ENCODE measurements around the gene VRK2. TPM values are rescaled to one million over a fixed set of nuclear protein-coding genes. Genes with fewer than 3 reads are reported as not detected.
A peak's percentile ranks its signal among the peaks of the same experiment; 100 is the strongest.

VRK2 gene
- polyA plus RNA-seq, 3 donors: 13.5 to 31.6 (median 21.4) TPM

DNA sequence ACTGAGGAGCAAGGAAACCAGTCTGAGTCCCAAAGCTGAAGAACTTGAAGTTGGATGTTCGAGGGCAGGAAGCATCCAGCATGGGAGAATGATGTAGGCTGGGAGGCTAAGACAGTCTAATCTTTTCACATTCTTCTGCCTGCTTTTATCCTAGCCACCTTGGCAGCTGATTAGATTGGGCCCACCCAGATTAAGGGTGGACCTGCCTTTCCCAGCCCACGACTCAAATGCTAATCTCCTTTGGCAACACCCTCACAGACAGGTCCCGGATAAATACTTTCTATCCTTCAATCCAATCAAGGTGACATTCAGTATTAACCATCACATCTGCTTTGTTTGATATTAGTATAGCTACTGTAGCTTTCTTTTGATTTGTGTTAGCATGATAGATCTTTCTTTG lies 27.1 kb downstream of the VRK2 start:
- no peaks in the 10 kb centered on the region for H3K27me3 Mint-ChIP-seq (ENCODE audit: low read depth in 3 of 3)
- Histone ChIP-seq H4K20me1 (ENCODE audit: insufficient read depth, low read length) (peaks cover 10% of the 10 kb centered on the region), H3K9me3 (replicated peaks in 1 of 2; ENCODE audit: control insufficient read depth in 1 of 2, insufficient read depth in 1 of 2, low read length in 2 of 2) (peaks cover 0 to 4% of the 10 kb centered on the region in 2 donors), H3K4me1 (ENCODE audit: control insufficient read depth in 1 of 2, insufficient read depth in 2 of 2, low read length in 2 of 2) (no peaks in the 10 kb centered on the region), H3K79me2 (ENCODE audit: insufficient read depth, low read length) (peaks cover 27% of the 10 kb centered on the region), H3K27me3 (ENCODE audit: control insufficient read depth in 2 of 2, insufficient read depth in 2 of 2, low read length in 2 of 2) (no peaks in the 10 kb centered on the region), H3K9ac (ENCODE audit: insufficient read depth, low read length, poor library complexity, severe bottlenecking) (no peak overlapping the region), H3K36me3 (replicated peaks in 1 of 2; ENCODE audit: control insufficient read depth in 1 of 2, insufficient read depth in 2 of 2, low read length in 2 of 2) (peaks cover 3 to 36% of the 10 kb centered on the region in 2 donors), H3K4me3 (replicated peaks in 1 of 3; ENCODE audit: low read depth in 2 of 3, low read length in 3 of 3) (no peak overlapping the region), H3K27ac (ENCODE audit: low read depth in 1 of 2, low read length in 2 of 2) (no peak overlapping the region), H3K4me2 (replicated peaks; ENCODE audit: extremely low read depth, low read length, poor library complexity, severe bottlenecking) (no peak overlapping the region), H2AFZ (ENCODE audit: insufficient read depth, low read depth, low read length, poor library complexity, severe bottlenecking) (no peak overlapping the region)
- H3K27ac Mint-ChIP-seq: peak overlapping the region in 3 of 7 donors; percentile 35 to 64 (median 41)
- H3K36me3 Mint-ChIP-seq: peaks cover 43 to 48% of the 10 kb centered on the region in 2 donors
- H3K9me3 Mint-ChIP-seq: peaks cover 0 to 5% (median 0%) of the 10 kb centered on the region in 7 donors
- TF ChIP-seq, protein P1, sequence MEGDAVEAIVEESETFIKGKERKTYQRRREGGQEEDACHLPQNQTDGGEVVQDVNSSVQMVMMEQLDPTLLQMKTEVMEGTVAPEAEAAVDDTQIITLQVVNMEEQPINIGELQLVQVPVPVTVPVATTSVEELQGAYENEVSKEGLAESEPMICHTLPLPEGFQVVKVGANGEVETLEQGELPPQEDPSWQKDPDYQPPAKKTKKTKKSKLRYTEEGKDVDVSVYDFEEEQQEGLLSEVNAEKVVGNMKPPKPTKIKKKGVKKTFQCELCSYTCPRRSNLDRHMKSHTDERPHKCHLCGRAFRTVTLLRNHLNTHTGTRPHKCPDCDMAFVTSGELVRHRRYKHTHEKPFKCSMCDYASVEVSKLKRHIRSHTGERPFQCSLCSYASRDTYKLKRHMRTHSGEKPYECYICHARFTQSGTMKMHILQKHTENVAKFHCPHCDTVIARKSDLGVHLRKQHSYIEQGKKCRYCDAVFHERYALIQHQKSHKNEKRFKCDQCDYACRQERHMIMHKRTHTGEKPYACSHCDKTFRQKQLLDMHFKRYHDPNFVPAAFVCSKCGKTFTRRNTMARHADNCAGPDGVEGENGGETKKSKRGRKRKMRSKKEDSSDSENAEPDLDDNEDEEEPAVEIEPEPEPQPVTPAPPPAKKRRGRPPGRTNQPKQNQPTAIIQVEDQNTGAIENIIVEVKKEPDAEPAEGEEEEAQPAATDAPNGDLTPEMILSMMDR (IDR thresholded peaks at IDR 0.05): no peak
- intact Hi-C loops (cut with micrococcal nuclease): no loop called here
- DNase-seq: no peak
- no peak overlapping the region for H3K4me3 Mint-ChIP-seq
- H3K4me1 Mint-ChIP-seq: no peaks in the 10 kb centered on the region
- whole genome bisulfite sequencing (ENCODE audit: insufficient coverage): no CpG with 5 or more reads among the region's 3 CpGs

DNA sequence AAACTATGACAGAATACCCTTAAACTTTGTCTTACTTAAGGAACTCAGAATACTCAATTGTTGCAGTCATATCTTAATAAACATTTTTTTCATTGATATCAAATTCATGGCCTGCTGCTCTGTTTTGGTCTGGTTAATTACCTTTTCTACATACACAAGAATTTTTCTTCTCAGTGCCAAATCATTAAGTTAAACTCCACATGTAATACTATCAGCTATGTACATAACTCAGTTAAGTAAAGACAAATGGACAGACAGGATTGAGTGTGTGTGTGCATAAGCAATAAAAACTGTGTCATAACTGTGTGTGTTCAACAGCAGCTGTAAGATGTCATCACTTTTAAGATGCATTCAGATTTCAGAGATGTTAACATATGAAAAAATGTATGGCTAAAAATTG lies 34.4 kb downstream of the VRK2 start:
- Mint-ChIP-seq H3K27me3 (ENCODE audit: low read depth in 3 of 3) (no peaks in the 10 kb centered on the region), H3K4me3 (no peak overlapping the region), H3K36me3 (peaks cover 9 to 16% of the 10 kb centered on the region in 2 donors), H3K4me1 (no peaks in the 10 kb centered on the region), H3K9me3 (no peaks in the 10 kb centered on the region), H3K27ac (no peak overlapping the region)
- Histone ChIP-seq H3K27ac (ENCODE audit: low read depth in 1 of 2, low read length in 2 of 2) (no peak overlapping the region), H3K4me3 (replicated peaks in 1 of 3; ENCODE audit: low read depth in 2 of 3, low read length in 3 of 3) (no peak overlapping the region), H3K9ac (ENCODE audit: insufficient read depth, low read length, poor library complexity, severe bottlenecking) (no peak overlapping the region), H4K20me1 (ENCODE audit: insufficient read depth, low read length) (peaks cover 6% of the 10 kb centered on the region), H3K79me2 (ENCODE audit: insufficient read depth, low read length) (peaks cover 15% of the 10 kb centered on the region), H3K4me2 (replicated peaks; ENCODE audit: extremely low read depth, low read length, poor library complexity, severe bottlenecking) (no peak overlapping the region), H3K9me3 (replicated peaks in 1 of 2; ENCODE audit: control insufficient read depth in 1 of 2, insufficient read depth in 1 of 2, low read length in 2 of 2) (no peaks in the 10 kb centered on the region), H3K27me3 (ENCODE audit: control insufficient read depth in 2 of 2, insufficient read depth in 2 of 2, low read length in 2 of 2) (no peaks in the 10 kb centered on the region), H3K36me3 (replicated peaks in 1 of 2; ENCODE audit: control insufficient read depth in 1 of 2, insufficient read depth in 2 of 2, low read length in 2 of 2) (peaks cover 0 to 9% of the 10 kb centered on the region in 2 donors), H2AFZ (ENCODE audit: insufficient read depth, low read depth, low read length, poor library complexity, severe bottlenecking) (no peak overlapping the region), H3K4me1 (ENCODE audit: control insufficient read depth in 1 of 2, insufficient read depth in 2 of 2, low read length in 2 of 2) (no peaks in the 10 kb centered on the region)
- no peak for DNase-seq
- TF ChIP-seq, protein P1 (IDR thresholded peaks at IDR 0.05): no peak
- intact Hi-C loops (cut with micrococcal nuclease): no loop called here

Data from CD14-positive monocyte (primary cell).